LNCAP (cell line): ENCODE data around the gene ITPK1.

ENCODE experiments used
- TF ChIP-seq, protein P1 (sequence below): fragments of 450-650 bp; IDR thresholded peaks from 2 replicates; pipeline ENCODE4 v1.5.1; 2017; ENCODE audit warnings: mild to moderate bottlenecking

Gene ITPK1

DNA sequence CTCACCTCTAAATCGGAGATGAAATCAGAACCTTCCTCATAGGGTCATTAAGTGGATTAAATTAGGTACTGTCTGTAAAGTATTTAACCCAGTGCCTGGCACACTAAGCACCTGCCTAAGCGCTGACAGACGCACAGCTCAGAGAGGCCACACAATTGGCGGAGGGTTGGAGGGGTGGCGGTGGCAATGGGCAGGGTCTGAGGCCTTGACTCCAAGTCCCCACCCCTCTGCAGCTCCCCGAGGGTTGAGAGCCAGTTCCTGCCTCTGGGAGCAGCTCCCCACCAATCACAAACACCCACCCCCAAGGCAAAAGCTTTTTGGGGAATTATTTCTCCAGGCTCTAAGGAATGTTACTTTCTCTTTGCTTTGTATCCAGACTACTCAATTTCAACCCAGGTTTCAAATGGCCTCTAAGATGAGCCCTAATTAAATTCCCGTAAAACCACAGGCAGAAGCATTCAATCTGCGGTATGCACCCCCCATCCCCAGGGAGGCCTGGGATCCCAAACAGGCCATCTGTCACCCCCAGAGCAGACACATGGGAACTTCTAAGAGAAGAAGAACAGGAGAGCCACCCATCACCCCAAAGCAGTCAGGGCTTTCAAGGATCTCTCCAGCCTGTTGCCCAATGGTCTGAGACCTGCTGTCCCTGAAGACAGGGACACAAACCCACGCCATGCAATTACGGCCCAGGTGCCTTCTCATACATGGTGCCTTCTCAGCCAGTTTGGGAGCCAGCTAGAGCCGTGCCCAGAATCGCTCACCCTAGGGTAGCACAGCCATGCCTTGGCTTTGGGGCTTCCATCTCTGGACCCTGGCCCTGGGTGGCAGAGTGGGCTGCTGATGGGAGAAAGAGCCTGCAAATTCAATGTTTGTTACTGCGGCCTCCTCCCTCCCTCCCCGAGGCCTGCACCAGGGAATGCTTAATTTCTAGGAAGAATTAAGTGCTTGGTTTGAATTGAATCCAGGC is 126.7 kb downstream of the ITPK1 start:
- TF ChIP-seq, protein P1, sequence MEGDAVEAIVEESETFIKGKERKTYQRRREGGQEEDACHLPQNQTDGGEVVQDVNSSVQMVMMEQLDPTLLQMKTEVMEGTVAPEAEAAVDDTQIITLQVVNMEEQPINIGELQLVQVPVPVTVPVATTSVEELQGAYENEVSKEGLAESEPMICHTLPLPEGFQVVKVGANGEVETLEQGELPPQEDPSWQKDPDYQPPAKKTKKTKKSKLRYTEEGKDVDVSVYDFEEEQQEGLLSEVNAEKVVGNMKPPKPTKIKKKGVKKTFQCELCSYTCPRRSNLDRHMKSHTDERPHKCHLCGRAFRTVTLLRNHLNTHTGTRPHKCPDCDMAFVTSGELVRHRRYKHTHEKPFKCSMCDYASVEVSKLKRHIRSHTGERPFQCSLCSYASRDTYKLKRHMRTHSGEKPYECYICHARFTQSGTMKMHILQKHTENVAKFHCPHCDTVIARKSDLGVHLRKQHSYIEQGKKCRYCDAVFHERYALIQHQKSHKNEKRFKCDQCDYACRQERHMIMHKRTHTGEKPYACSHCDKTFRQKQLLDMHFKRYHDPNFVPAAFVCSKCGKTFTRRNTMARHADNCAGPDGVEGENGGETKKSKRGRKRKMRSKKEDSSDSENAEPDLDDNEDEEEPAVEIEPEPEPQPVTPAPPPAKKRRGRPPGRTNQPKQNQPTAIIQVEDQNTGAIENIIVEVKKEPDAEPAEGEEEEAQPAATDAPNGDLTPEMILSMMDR = no peak

DNA sequence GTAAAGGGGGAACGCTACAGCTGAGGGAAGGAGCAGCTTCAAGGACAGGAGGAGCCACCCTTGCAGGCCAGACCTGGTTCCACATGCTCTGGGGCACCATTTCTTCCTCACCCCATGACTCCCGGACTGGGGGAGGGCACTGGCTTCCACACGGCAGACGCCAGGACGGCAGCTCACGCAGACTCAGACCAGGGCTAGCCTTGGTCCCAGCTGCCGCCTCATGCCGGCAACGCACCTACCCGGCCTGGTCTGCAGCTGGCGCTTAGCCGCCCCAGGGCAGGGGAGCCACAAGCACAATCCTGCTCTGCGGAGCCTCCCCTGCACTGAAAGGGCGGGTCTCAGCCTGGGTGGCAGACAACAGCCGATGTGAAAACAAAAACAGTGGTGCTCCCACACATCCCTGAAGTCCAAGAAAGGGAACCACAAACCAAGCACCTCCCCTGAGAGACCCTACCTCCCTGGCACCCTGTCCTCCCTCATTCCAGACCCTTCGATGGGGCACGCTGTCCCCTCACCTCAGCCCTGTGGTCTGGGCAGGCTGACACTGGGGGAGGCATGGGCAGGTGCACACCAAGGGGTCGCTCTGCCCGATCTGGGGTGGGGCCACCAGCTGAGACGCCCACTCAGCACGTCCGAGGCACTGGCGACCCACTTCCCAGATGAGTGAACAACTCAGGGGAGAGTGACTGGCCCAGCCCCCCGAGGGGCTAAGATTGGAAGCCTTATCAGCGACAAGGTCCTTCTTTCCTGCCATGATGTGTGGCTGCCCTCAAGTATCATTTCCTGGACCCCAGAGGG is 127.8 kb downstream of the ITPK1 start:
- TF ChIP-seq, protein P1 = no peak

DNA sequence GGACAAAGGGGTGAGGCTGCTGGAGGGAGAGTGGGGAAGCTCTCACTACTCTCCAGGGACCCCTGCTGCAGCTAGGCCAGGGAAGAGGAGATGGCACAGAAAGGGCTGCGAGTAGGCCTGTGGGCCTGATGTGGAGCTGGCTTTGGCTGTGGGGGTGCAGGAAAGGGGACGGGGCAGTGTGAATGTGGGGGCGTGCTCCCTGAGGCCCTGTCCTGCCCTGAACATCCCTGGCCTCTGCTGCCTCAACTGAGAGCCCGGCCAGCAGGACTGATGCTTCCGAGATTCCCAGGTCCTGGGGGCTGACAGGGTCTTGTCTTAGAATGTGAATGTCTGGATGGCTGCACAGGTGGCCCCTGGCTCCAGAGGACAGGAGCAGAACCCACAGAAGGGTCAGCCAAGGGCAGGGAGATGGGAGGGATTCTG is 128.6 kb downstream of the ITPK1 start:
- TF ChIP-seq, protein P1 = no peak

DNA sequence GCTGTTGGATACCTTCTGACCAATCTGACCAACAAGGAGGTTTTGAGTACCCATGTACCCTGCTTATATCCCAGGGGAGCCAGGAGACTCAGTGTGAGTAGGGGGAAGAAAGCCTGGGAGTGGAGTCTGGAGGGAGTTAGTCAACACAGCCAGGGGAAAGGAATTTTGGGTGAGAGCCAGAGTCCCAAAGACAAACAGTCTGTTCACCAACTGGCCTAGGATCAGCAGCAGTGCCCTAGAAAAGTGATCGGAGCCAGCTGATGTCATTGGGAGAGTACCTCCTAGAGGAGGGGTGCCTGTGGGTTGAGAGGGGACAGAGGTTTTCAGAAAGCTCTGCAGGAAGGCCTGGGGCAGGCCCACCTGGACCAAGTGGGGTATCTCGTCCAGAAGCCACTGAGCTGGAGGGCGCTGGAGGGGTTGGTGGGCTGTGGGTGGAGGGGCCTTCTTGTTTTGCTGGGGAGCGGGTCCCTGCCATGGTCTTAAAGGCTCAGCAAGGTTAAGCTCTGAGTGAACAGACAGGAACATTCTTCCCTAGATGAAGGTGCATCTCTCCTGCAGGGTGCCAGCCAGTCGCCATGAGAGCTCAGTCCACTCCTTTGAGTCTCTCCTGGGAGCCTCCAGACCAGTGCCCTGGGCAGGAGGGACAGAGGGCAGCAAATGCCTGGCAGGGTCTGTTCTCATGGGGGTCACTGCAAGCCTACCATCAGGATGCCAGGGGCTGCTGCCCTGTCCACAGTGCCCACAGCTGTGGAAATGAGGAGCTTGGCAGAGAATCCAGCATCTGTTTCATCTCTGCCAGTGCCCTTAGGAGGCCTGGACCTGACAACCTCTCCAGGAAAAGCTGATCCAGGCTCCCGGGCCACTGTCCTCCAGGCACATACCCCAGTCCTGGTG is 129.2 kb downstream of the ITPK1 start:
- TF ChIP-seq, protein P1 = no peak

DNA sequence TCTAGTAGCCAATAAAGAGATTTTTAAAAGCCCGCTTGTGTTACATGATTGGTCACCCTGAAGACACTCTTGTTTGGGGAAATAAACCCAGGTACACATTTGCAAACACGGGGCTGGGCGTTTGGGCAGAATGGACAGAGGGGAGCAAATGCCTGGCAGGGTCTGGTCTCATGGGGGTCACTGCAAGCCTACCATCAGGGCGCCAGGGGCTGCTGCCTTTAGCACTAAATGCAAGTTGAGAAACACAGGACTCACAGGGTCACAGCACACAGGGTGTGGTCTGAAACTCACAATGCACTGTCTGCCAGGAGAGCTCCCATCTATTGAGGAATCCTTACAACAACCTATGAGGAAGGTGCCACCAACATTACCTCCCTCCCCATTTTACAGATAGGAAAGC is 130.2 kb downstream of the ITPK1 start:
- TF ChIP-seq, protein P1 = no peak

DNA sequence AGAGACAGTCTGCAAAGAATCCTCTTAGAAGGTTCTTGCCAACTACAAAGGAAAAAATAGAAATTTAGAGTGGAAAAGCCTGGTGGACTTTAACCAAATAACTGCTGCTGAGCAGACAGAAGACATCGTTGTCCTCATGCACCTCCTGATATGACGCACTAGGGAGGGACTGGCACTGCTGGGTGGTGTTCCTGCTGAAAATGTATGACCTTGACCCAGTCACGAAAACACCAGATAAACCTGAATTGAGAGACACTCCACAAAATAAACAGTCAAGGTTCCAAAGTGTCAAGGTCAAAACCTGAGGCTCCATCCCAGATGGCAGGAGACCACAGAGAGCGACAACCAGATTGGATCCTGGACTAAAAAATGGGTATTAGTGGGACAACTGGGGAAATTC is 130.8 kb downstream of the ITPK1 start:
- TF ChIP-seq, protein P1 = no peak
